ENCODE data around the gene GJB3. TPM values are rescaled to one million over a fixed set of nuclear protein-coding genes. Genes with fewer than 3 reads are reported as not detected.

GJB3 gene
- total and polyA plus RNA-seq, 2 of the 13 experiments (the other 11 are each of a cell fraction or from before 2014, with no cell fraction given) = not detected

DNA sequence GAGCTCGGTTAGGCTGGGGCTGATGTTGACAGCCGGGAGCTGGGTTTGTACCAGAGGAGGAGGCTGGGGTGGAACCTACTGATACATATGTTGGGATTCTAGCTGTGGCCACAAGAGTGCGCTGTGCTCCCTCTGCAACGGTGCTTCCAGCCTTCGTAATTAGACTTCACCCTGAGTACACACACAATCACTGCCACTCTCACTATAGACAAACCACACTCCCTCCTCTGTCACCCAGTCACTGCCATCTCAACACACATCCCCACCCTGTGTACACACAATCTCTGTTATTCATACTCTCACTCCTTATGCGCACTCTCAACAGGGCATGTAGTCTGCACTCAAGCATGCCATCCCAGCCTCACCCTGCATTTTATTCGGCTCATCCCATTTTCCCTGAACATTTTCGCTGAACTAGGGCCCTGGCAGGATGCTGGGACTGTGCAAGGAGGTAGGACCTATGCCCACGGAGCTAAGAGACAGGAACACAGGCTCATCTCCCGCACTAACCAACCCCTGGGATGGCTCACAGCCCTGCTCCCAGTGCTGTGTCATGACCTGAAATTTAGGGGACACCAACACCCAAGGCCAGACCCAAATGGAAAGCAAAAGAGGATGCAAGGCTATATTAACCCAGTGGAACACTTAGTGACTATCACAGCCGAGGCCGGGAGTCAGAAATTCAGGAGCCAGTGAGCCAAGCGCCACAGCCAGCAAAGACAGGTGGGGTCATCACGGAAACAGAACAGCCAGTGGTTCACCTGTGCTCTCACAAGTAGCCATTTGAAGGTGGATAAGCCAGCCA is 5.7 kb downstream of the GJB3 start (continued):
- TF ChIP-seq, protein P1, sequence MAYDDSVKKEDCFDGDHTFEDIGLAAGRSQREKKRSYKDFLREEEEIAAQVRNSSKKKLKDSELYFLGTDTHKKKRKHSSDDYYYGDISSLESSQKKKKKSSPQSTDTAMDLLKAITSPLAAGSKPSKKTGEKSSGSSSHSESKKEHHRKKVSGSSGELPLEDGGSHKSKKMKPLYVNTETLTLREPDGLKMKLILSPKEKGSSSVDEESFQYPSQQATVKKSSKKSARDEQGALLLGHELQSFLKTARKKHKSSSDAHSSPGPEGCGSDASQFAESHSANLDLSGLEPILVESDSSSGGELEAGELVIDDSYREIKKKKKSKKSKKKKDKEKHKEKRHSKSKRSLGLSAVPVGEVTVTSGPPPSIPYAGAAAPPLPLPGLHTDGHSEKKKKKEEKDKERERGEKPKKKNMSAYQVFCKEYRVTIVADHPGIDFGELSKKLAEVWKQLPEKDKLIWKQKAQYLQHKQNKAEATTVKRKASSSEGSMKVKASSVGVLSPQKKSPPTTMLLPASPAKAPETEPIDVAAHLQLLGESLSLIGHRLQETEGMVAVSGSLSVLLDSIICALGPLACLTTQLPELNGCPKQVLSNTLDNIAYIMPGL (CRISPR knock-in tag; IDR thresholded peaks at IDR 0.05; ENCODE audit: borderline replicate concordance in 1 of 2, low read depth in 1 of 2) = 0 out of 4 replicates have a peak, but pooled peaks of 1 of the 2 experiments have one; percentile 26
- TF ChIP-seq CREB3 (CRISPR knock-in tag; IDR thresholded peaks at IDR 0.05) (no peak), GABPB1 (CRISPR knock-in tag; IDR thresholded peaks at IDR 0.05) (no peak), ZC3H4 (CRISPR knock-in tag; IDR thresholded peaks at IDR 0.05; ENCODE audit: borderline replicate concordance) (no peak), ATF7-NPFF (CRISPR knock-in tag; IDR thresholded peaks at IDR 0.05; ENCODE audit: low read depth) (no peak), MTA1 (CRISPR knock-in tag; IDR thresholded peaks at IDR 0.05; ENCODE audit: borderline replicate concordance) (no peak), CBX2 (IDR thresholded peaks at IDR 0.05; ENCODE audit: low read depth, low read length) (no peak), CBX2 (CRISPR knock-in tag; IDR thresholded peaks at IDR 0.05; ENCODE audit: low read depth) (no peak), ZNF572 (CRISPR knock-in tag; IDR thresholded peaks at IDR 0.05) (no peak), ZNF317 (CRISPR knock-in tag; IDR thresholded peaks at IDR 0.05) (0 out of 2 replicates have a peak, but pooled peaks have one; percentile 20), CHCHD3 (CRISPR knock-in tag; IDR thresholded peaks at IDR 0.05) (no peak), STAG1 (CRISPR knock-in tag; IDR thresholded peaks at IDR 0.05) (peak; percentile 84), KDM3A (CRISPR knock-in tag; IDR thresholded peaks at IDR 0.05; ENCODE audit: low read depth) (no peak), KLF16 (CRISPR knock-in tag; IDR thresholded peaks at IDR 0.05) (0 out of 4 replicates have a peak, but pooled peaks of 1 of the 2 experiments have one; percentile 28), ARID2 (CRISPR knock-in tag; IDR thresholded peaks at IDR 0.05; ENCODE audit: borderline replicate concordance) (no peak), ETS1 (CRISPR knock-in tag; IDR thresholded peaks at IDR 0.05) (no peak)
- TF ChIP-seq, protein P2, sequence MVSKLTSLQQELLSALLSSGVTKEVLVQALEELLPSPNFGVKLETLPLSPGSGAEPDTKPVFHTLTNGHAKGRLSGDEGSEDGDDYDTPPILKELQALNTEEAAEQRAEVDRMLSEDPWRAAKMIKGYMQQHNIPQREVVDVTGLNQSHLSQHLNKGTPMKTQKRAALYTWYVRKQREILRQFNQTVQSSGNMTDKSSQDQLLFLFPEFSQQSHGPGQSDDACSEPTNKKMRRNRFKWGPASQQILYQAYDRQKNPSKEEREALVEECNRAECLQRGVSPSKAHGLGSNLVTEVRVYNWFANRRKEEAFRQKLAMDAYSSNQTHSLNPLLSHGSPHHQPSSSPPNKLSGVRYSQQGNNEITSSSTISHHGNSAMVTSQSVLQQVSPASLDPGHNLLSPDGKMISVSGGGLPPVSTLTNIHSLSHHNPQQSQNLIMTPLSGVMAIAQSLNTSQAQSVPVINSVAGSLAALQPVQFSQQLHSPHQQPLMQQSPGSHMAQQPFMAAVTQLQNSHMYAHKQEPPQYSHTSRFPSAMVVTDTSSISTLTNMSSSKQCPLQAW (CRISPR knock-in tag; IDR thresholded peaks at IDR 0.05) = 0 out of 2 replicates have a peak, but pooled peaks have one; percentile 47
- TF ChIP-seq, protein P3, sequence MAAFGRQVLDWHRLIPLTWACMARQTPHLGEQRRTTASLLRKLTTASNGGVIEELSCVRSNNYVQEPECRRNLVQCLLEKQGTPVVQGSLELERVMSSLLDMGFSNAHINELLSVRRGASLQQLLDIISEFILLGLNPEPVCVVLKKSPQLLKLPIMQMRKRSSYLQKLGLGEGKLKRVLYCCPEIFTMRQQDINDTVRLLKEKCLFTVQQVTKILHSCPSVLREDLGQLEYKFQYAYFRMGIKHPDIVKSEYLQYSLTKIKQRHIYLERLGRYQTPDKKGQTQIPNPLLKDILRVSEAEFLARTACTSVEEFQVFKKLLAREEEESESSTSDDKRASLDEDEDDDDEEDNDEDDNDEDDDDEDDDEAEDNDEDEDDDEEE (CRISPR knock-in tag; IDR thresholded peaks at IDR 0.05) = no peak
- TF ChIP-seq, protein P4, sequence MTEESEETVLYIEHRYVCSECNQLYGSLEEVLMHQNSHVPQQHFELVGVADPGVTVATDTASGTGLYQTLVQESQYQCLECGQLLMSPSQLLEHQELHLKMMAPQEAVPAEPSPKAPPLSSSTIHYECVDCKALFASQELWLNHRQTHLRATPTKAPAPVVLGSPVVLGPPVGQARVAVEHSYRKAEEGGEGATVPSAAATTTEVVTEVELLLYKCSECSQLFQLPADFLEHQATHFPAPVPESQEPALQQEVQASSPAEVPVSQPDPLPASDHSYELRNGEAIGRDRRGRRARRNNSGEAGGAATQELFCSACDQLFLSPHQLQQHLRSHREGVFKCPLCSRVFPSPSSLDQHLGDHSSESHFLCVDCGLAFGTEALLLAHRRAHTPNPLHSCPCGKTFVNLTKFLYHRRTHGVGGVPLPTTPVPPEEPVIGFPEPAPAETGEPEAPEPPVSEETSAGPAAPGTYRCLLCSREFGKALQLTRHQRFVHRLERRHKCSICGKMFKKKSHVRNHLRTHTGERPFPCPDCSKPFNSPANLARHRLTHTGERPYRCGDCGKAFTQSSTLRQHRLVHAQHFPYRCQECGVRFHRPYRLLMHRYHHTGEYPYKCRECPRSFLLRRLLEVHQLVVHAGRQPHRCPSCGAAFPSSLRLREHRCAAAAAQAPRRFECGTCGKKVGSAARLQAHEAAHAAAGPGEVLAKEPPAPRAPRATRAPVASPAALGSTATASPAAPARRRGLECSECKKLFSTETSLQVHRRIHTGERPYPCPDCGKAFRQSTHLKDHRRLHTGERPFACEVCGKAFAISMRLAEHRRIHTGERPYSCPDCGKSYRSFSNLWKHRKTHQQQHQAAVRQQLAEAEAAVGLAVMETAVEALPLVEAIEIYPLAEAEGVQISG (CRISPR knock-in tag; IDR thresholded peaks at IDR 0.05) = no peak
